Mesendoderm (in vitro differentiated cells): ENCODE measurements around the gene HOXC5.

Experiments used
- DNase-seq: peaks from one replicate; pipeline ENCODE4 v3.0.0; 2013
- H2AK5ac ChIP-seq: 2 replicates; pipeline ENCODE4 v1.6.1; 2013; ENCODE audit warnings: low read length, inconsistent platforms
- H2BK120ac ChIP-seq: 2 replicates; pipeline ENCODE4 v1.6.1; 2013; ENCODE audit warnings: low read depth, mild to moderate bottlenecking, low read length, moderate library complexity, mixed read lengths
- H2BK15ac ChIP-seq: replicated peaks from 2 replicates; pipeline ENCODE4 v1.6.1; 2013; ENCODE audit warnings: low read depth, mild to moderate bottlenecking, moderate library complexity
- H2BK5ac ChIP-seq: 2 replicates; pipeline ENCODE4 v1.6.1; 2013; ENCODE audit warnings: low read length, inconsistent platforms
- H3K18ac ChIP-seq: 2 replicates; pipeline ENCODE4 v1.6.1; 2013; ENCODE audit warnings: mild to moderate bottlenecking, low read length, mixed read lengths
- H3K23ac ChIP-seq: one replicate; pipeline ENCODE4 v1.6.1; 2013; ENCODE audit warnings: low read length
- H3K27ac ChIP-seq: 2 replicates; pipeline ENCODE4 v1.5.1; 2013; ENCODE audit warnings: low read depth, mild to moderate bottlenecking, inconsistent platforms, low read length, moderate library complexity
- H3K27me3 ChIP-seq: 2 replicates; pipeline ENCODE4 v1.6.1; 2013; ENCODE audit warnings: low read length, control low read depth, mild to moderate bottlenecking, inconsistent platforms; ENCODE audit not compliant: insufficient read depth, poor library complexity
- H3K36me3 ChIP-seq: 2 replicates; pipeline ENCODE4 v1.6.1; 2013; ENCODE audit warnings: low read length, inconsistent platforms; ENCODE audit not compliant: control insufficient read depth, insufficient read depth
- H3K4ac ChIP-seq: one replicate; pipeline ENCODE4 v1.6.1; 2013; ENCODE audit warnings: low read depth, mild to moderate bottlenecking, low read length, moderate library complexity
- H3K4me1 ChIP-seq: 2 replicates; pipeline ENCODE4 v1.6.1; 2013; ENCODE audit warnings: low read depth, low read length, inconsistent platforms; ENCODE audit not compliant: control insufficient read depth
- H3K4me2 ChIP-seq: 2 replicates; pipeline ENCODE4 v1.6.1; 2013; ENCODE audit warnings: low read length
- H3K4me3 ChIP-seq: 2 replicates; pipeline ENCODE4 v1.5.1; 2013; ENCODE audit warnings: mild to moderate bottlenecking, low read length
- H3K56ac ChIP-seq: one replicate; pipeline ENCODE4 v1.6.1; 2013; ENCODE audit warnings: low read length
- H3K79me1 ChIP-seq: 2 replicates; pipeline ENCODE4 v1.6.1; 2013; ENCODE audit warnings: low read length, inconsistent platforms
- H3K79me2 ChIP-seq: 2 replicates; pipeline ENCODE4 v1.6.1; 2013; ENCODE audit warnings: mild to moderate bottlenecking, low read length; ENCODE audit not compliant: control insufficient read depth, insufficient read depth
- H3K9ac ChIP-seq: 2 replicates; pipeline ENCODE4 v1.6.1; 2013; ENCODE audit warnings: low read length, inconsistent platforms
- H4K5ac ChIP-seq: one replicate; pipeline ENCODE4 v1.6.1; 2013; ENCODE audit warnings: low read length
- H4K8ac ChIP-seq: one replicate; pipeline ENCODE4 v1.6.1; 2013; ENCODE audit warnings: low read depth, mild to moderate bottlenecking, control low read depth, low read length, moderate library complexity
- WGBS: extraction: QIAGEN DNeasy Blood & Tissue Kit; methylation state at CpG from one replicate; pipeline ENCODE4 v1.1.7; 2013; ENCODE audit warnings: low lambda C conversion rate, missing lambda C conversion rate; ENCODE audit not compliant: insufficient coverage; ENCODE audit errors: extremely low coverage; 5-methylcytosine and 5-hydroxymethylcytosine counted together

HOXC5 gene

GRCh38 chr12:54009171-54010052 lies 23.4 kb upstream of the HOXC5 start:
- no peak overlapping the region for H3K27ac ChIP-seq
- no peak overlapping the region for H2BK15ac ChIP-seq
- H3K4ac ChIP-seq = no peak overlapping the region
- no peak overlapping the region for H4K5ac ChIP-seq
- no CpG with 5 or more reads among the region's 51 CpGs for WGBS
- H2BK120ac ChIP-seq = no peak overlapping the region
- H3K23ac ChIP-seq = no peak overlapping the region
- no peak overlapping the region for H2BK5ac ChIP-seq
- H3K9ac ChIP-seq = no peak overlapping the region
- no peak overlapping the region for H3K4me2 ChIP-seq
- peaks cover 89% of the 10 kb centered on the region for H3K27me3 ChIP-seq
- no peaks in the 10 kb centered on the region for H3K79me2 ChIP-seq
- no peaks in the 10 kb centered on the region for H3K79me1 ChIP-seq
- no peak overlapping the region for H3K4me3 ChIP-seq
- H3K36me3 ChIP-seq = no peaks in the 10 kb centered on the region
- H3K18ac ChIP-seq = no peak overlapping the region
- no peak for DNase-seq
- H3K4me1 ChIP-seq = no peaks in the 10 kb centered on the region
- no peak overlapping the region for H4K8ac ChIP-seq
- no peak overlapping the region for H3K56ac ChIP-seq
- H2AK5ac ChIP-seq = no peak overlapping the region

GRCh38 chr12:54010053-54010971 lies 22.5 kb upstream of the HOXC5 start:
- Histone ChIP-seq H3K18ac (no peak overlapping the region), H2AK5ac (no peak overlapping the region), H3K4me2 (no peak overlapping the region), H3K79me1 (no peaks in the 10 kb centered on the region), H3K79me2 (no peaks in the 10 kb centered on the region), H3K27me3 (peaks cover 89% of the 10 kb centered on the region), H4K5ac (no peak overlapping the region), H3K4me3 (no peak overlapping the region), H4K8ac (no peak overlapping the region), H3K4ac (no peak overlapping the region), H3K27ac (no peak overlapping the region), H3K9ac (no peak overlapping the region), H3K23ac (no peak overlapping the region), H3K36me3 (no peaks in the 10 kb centered on the region), H3K4me1 (no peaks in the 10 kb centered on the region), H3K56ac (no peak overlapping the region), H2BK5ac (no peak overlapping the region), H2BK120ac (no peak overlapping the region), H2BK15ac (no peak overlapping the region)
- WGBS = no CpG with 5 or more reads among the region's 10 CpGs
- no peak for DNase-seq

GRCh38 chr12:54010972-54011664 lies 21.7 kb upstream of the HOXC5 start:
- DNase-seq = no peak

GRCh38 chr12:54011665-54012532 lies 21.0 kb upstream of the HOXC5 start:
- Histone ChIP-seq H3K36me3 (no peaks in the 10 kb centered on the region), H4K5ac (no peak overlapping the region), H2AK5ac (no peak overlapping the region), H2BK5ac (no peak overlapping the region), H3K27me3 (peaks cover 88% of the 10 kb centered on the region), H2BK120ac (no peak overlapping the region), H3K4ac (no peak overlapping the region), H3K23ac (no peak overlapping the region), H3K79me1 (no peaks in the 10 kb centered on the region), H3K4me1 (no peaks in the 10 kb centered on the region), H4K8ac (no peak overlapping the region), H3K4me2 (no peak overlapping the region), H3K9ac (no peak overlapping the region), H2BK15ac (no peak overlapping the region), H3K4me3 (no peak overlapping the region), H3K79me2 (no peaks in the 10 kb centered on the region), H3K56ac (no peak overlapping the region), H3K18ac (no peak overlapping the region), H3K27ac (no peak overlapping the region)
- no CpG with 5 or more reads among the region's 14 CpGs for WGBS
- no peak for DNase-seq

More at GRCh38 chr12:54010972-54011664, 21.7 kb upstream of the HOXC5 start:
- Histone ChIP-seq H4K5ac (no peak overlapping the region), H3K4me3 (no peak overlapping the region), H2BK120ac (no peak overlapping the region), H3K18ac (no peak overlapping the region), H4K8ac (no peak overlapping the region), H3K4ac (no peak overlapping the region), H3K27ac (no peak overlapping the region), H3K4me1 (no peaks in the 10 kb centered on the region), H3K9ac (no peak overlapping the region), H3K36me3 (no peaks in the 10 kb centered on the region), H3K79me2 (no peaks in the 10 kb centered on the region), H2AK5ac (no peak overlapping the region), H3K56ac (no peak overlapping the region), H3K4me2 (no peak overlapping the region), H2BK15ac (no peak overlapping the region), H3K27me3 (peaks cover 91% of the 10 kb centered on the region), H3K23ac (no peak overlapping the region), H2BK5ac (no peak overlapping the region), H3K79me1 (no peaks in the 10 kb centered on the region)
- WGBS = no CpG with 5 or more reads among the region's 17 CpGs
